Measurements from ENCODE around the gene PDE2A. TPM values are rescaled to one million over a fixed set of nuclear protein-coding genes. Genes with fewer than 3 reads are reported as not detected.

Gene PDE2A
- total and polyA plus RNA-seq, 2 donors from 2014 or later: 12.6 to 42.0 TPM

- Histone ChIP-seq H3K9ac (ENCODE audit: low read length in 3 of 3) (no peak overlapping the region), H3K36me3 (ENCODE audit: control insufficient read depth in 2 of 3, insufficient read depth in 3 of 3, low read length in 3 of 3) (no peaks in the 10 kb centered on the region), H3K27me3 (ENCODE audit: control insufficient read depth, insufficient read depth, low read length) (peaks cover 9% of the 10 kb centered on the region), H3K27ac (ENCODE audit: low read depth in 2 of 2, low read length in 2 of 2) (no peak overlapping the region), H3K4me3 (ENCODE audit: low read length in 3 of 3) (no peak overlapping the region), H3K4me1 (ENCODE audit: control insufficient read depth in 2 of 3, insufficient read depth in 2 of 3, low read depth in 1 of 3, low read length in 3 of 3) (peaks cover 0 to 15% (median 0%) of the 10 kb centered on the region in 3 donors), H3K9me3 (ENCODE audit: control insufficient read depth in 2 of 3, insufficient read depth in 1 of 3, low read length in 3 of 3) (no peaks in the 10 kb centered on the region)
- DNase-seq (peak in 1 of 5 donors; percentile 29), FAIRE-seq (no peak)
- intact Hi-C loops (cut with DNase I): no loop called here
- no peak for TF ChIP-seq CTCF (IDR thresholded peaks at IDR 0.05; ENCODE audit: borderline replicate concordance, extremely low read depth, insufficient read depth)
Observed at GRCh38 chr11:72583177-72583553, 91.1 kb downstream of the PDE2A start.

GRCh38 chr11:72582206-72583176 is 91.7 kb downstream of the PDE2A start:
- H3K36me3 ChIP-seq (ENCODE audit: control insufficient read depth in 2 of 3, insufficient read depth in 3 of 3, low read length in 3 of 3): no peaks in the 10 kb centered on the region
- DNase-seq (peak in 1 of 5 donors; percentile 39), FAIRE-seq (no peak)
- intact Hi-C loops (cut with DNase I): no loop called here
- H3K9me3 ChIP-seq (ENCODE audit: control insufficient read depth in 2 of 3, insufficient read depth in 1 of 3, low read length in 3 of 3): no peaks in the 10 kb centered on the region
- no peak overlapping the region for H3K27ac ChIP-seq (ENCODE audit: low read depth in 2 of 2, low read length in 2 of 2)
- peaks cover 0 to 15% (median 0%) of the 10 kb centered on the region in 3 donors for H3K4me1 ChIP-seq (ENCODE audit: control insufficient read depth in 2 of 3, insufficient read depth in 2 of 3, low read depth in 1 of 3, low read length in 3 of 3)
- H3K9ac ChIP-seq (ENCODE audit: low read length in 3 of 3): no peak overlapping the region
- H3K27me3 ChIP-seq (ENCODE audit: control insufficient read depth, insufficient read depth, low read length): peaks cover 9% of the 10 kb centered on the region
- TF ChIP-seq CTCF (IDR thresholded peaks at IDR 0.05; ENCODE audit: borderline replicate concordance, extremely low read depth, insufficient read depth): no peak
- no peak overlapping the region for H3K4me3 ChIP-seq (ENCODE audit: low read length in 3 of 3)

- intact Hi-C loops (cut with DNase I): no loop called here
- no peaks in the 10 kb centered on the region for H3K9me3 ChIP-seq (ENCODE audit: control insufficient read depth in 2 of 3, insufficient read depth in 1 of 3, low read length in 3 of 3)
- peaks cover 9% of the 10 kb centered on the region for H3K27me3 ChIP-seq (ENCODE audit: control insufficient read depth, insufficient read depth, low read length)
- no peak for TF ChIP-seq CTCF (IDR thresholded peaks at IDR 0.05; ENCODE audit: borderline replicate concordance, extremely low read depth, insufficient read depth)
- H3K4me3 ChIP-seq (ENCODE audit: low read length in 3 of 3): no peak overlapping the region
- peaks cover 0 to 15% (median 0%) of the 10 kb centered on the region in 3 donors for H3K4me1 ChIP-seq (ENCODE audit: control insufficient read depth in 2 of 3, insufficient read depth in 2 of 3, low read depth in 1 of 3, low read length in 3 of 3)
- DNase-seq (peak in 1 of 5 donors; percentile 27), FAIRE-seq (no peak)
- no peak overlapping the region for H3K9ac ChIP-seq (ENCODE audit: low read length in 3 of 3)
- no peaks in the 10 kb centered on the region for H3K36me3 ChIP-seq (ENCODE audit: control insufficient read depth in 2 of 3, insufficient read depth in 3 of 3, low read length in 3 of 3)
- no peak overlapping the region for H3K27ac ChIP-seq (ENCODE audit: low read depth in 2 of 2, low read length in 2 of 2)
Observed at GRCh38 chr11:72581067-72581466, 93.2 kb downstream of the PDE2A start.
